NOMO-1 (cell line): ENCODE results near the gene PPARGC1A.
A peak's percentile ranks its signal among the peaks of the same experiment; 100 is the strongest.

Experiments used
- DNase-seq, 2 experiments: peaks; one replicate each; lab custom pipeline; 2025; ENCODE audit not compliant: unreplicated experiment in 2 of 2; lab: John Stamatoyannopoulos, UW

The PPARGC1A gene

GRCh38 chr4:23889814-23890341 is at the start of gene PPARGC1A:
TSS of gene PPARGC1A (minus strand) at chr4:23890047. CDS start at chr4:23889957, 90 bp downstream.
- DNase-seq = peak in 1 of 2 experiments; percentile 34

- no peak for DNase-seq
These were observed 48.9 kb upstream of the PPARGC1A start for GRCh38 chr4:23938796-23939195.

GRCh38 chr4:23937173-23937572 is 47.3 kb upstream of the PPARGC1A start:
- no peak for DNase-seq

- DNase-seq = no peak
These were observed 45.1 kb upstream of the PPARGC1A start for GRCh38 chr4:23934915-23935314.

GRCh38 chr4:23934223-23934622 is 44.4 kb upstream of the PPARGC1A start:
- no peak for DNase-seq

- no peak for DNase-seq
These were observed 43.1 kb upstream of the PPARGC1A start for GRCh38 chr4:23932901-23933308.

GRCh38 chr4:23932186-23932585 is 42.3 kb upstream of the PPARGC1A start:
- DNase-seq = no peak

GRCh38 chr4:23931489-23931830 is 41.6 kb upstream of the PPARGC1A start:
- DNase-seq = no peak

GRCh38 chr4:23930750-23931488 is 41.1 kb upstream of the PPARGC1A start:
- no peak for DNase-seq

GRCh38 chr4:23929248-23929647 is 39.4 kb upstream of the PPARGC1A start:
- DNase-seq = no peak

GRCh38 chr4:23924556-23924955 is 34.7 kb upstream of the PPARGC1A start:
- no peak for DNase-seq

- DNase-seq = no peak
These were observed 34.0 kb upstream of the PPARGC1A start for GRCh38 chr4:23923840-23924239.

- DNase-seq = no peak
These were observed 33.3 kb upstream of the PPARGC1A start for GRCh38 chr4:23923141-23923540.

- no peak for DNase-seq
These were observed 32.8 kb upstream of the PPARGC1A start for GRCh38 chr4:23922541-23923111.

- DNase-seq = no peak
These were observed 32.2 kb upstream of the PPARGC1A start for GRCh38 chr4:23922013-23922412.

GRCh38 chr4:23921447-23921845 is 31.6 kb upstream of the PPARGC1A start:
- DNase-seq = no peak

GRCh38 chr4:23920716-23921446 is 31.0 kb upstream of the PPARGC1A start:
- no peak for DNase-seq

GRCh38 chr4:23920296-23920695 is 30.4 kb upstream of the PPARGC1A start:
- no peak for DNase-seq

GRCh38 chr4:23916282-23916681 is 26.4 kb upstream of the PPARGC1A start:
- DNase-seq = no peak

- no peak for DNase-seq
These were observed 25.7 kb upstream of the PPARGC1A start for GRCh38 chr4:23915459-23916132.
